Measurements from ENCODE around the gene THEM4.
"Not testable (repeated sequence)": the region's sequence is repeated elsewhere in the genome, so short reads cannot be mapped to it uniquely, and the experiment has no call there.

Gene THEM4

GRCh38 chr1:151858030-151858746 lies 51.1 kb downstream of the THEM4 start:
- no peak for DNase-seq

- DNase-seq: no peak
These were observed 53.4 kb downstream of the THEM4 start for GRCh38 chr1:151855933-151856332.

- not testable (repeated sequence) for DNase-seq
These were observed 53.8 kb downstream of the THEM4 start for GRCh38 chr1:151855516-151855915.

GRCh38 chr1:151854658-151855057 lies 54.7 kb downstream of the THEM4 start:
- no peak for DNase-seq

GRCh38 chr1:151853411-151853943 lies 55.8 kb downstream of the THEM4 start, which contains the start of gene THEM5:
Gene THEM5 (minus strand): TSS chr1:151853712. CDS start chr1:151853565, 147 bp downstream.
- DNase-seq: no peak

GRCh38 chr1:151852733-151853132 lies 56.6 kb downstream of the THEM4 start:
- no peak for DNase-seq

- DNase-seq: no peak
These were observed 57.4 kb downstream of the THEM4 start for GRCh38 chr1:151851886-151852285.

- no peak for DNase-seq
These were observed 59.4 kb downstream of the THEM4 start for GRCh38 chr1:151849871-151850270.

- no peak for DNase-seq
These were observed 60.2 kb downstream of the THEM4 start for GRCh38 chr1:151849126-151849525.

- no peak for DNase-seq
These were observed 61.3 kb downstream of the THEM4 start for GRCh38 chr1:151847867-151848596.

- no peak for DNase-seq
These were observed 62.5 kb downstream of the THEM4 start for GRCh38 chr1:151846686-151847237.

GRCh38 chr1:151846062-151846568 lies 63.2 kb downstream of the THEM4 start:
- no peak for DNase-seq

- no peak for DNase-seq
These were observed 65.9 kb downstream of the THEM4 start for GRCh38 chr1:151843398-151843797.

- DNase-seq: no peak
These were observed 68.2 kb downstream of the THEM4 start for GRCh38 chr1:151841141-151841540.

- no peak for DNase-seq
These were observed 68.9 kb downstream of the THEM4 start for GRCh38 chr1:151840421-151840820.

GRCh38 chr1:151839457-151840403 lies 69.6 kb downstream of the THEM4 start, which contains the start of gene C2CD4D:
Gene C2CD4D (minus strand): TSS chr1:151839820. CDS start chr1:151838989, 831 bp downstream.
- DNase-seq: no peak

- no peak for DNase-seq
These were observed 70.3 kb downstream of the THEM4 start for GRCh38 chr1:151839082-151839412.

GRCh38 chr1:151838222-151839081 lies 70.9 kb downstream of the THEM4 start:
- DNase-seq: no peak

GRCh38 chr1:151837884-151838221 lies 71.5 kb downstream of the THEM4 start:
- no peak for DNase-seq

- DNase-seq: no peak
These were observed 72.1 kb downstream of the THEM4 start for GRCh38 chr1:151837197-151837596.

- DNase-seq: no peak
These were observed 73.7 kb downstream of the THEM4 start for GRCh38 chr1:151835596-151835995.
